GM21529 (cell line): ENCODE measurements around the gene GALNT18.

Experiments
- ATAC-seq: cut with Tn5 transposase; IDR thresholded peaks from one replicate; pipeline ENCODE4 v1.9.1; 2021; ENCODE audit not compliant: unreplicated experiment

The GALNT18 gene

GRCh38 chr11:11289669-11290068, 332.1 kb downstream of the GALNT18 start:
- ATAC-seq, result no peak

- ATAC-seq, result no peak
These were observed 332.7 kb downstream of the GALNT18 start for GRCh38 chr11:11288972-11289616.

- no peak for ATAC-seq
These were observed 337.3 kb downstream of the GALNT18 start for GRCh38 chr11:11284481-11284880.

GRCh38 chr11:11281626-11282025, 340.2 kb downstream of the GALNT18 start:
- ATAC-seq, result no peak

GRCh38 chr11:11280826-11281225, 341.0 kb downstream of the GALNT18 start:
- ATAC-seq, result no peak

- ATAC-seq, result no peak
These were observed 341.7 kb downstream of the GALNT18 start for GRCh38 chr11:11279956-11280689.

GRCh38 chr11:11272254-11272653, 349.6 kb downstream of the GALNT18 start:
- no peak for ATAC-seq

- ATAC-seq, result no peak
These were observed 351.5 kb downstream of the GALNT18 start for GRCh38 chr11:11270236-11270775.

- no peak for ATAC-seq
These were observed 353.1 kb downstream of the GALNT18 start for GRCh38 chr11:11268706-11269105.

- ATAC-seq, result no peak
These were observed 353.7 kb downstream of the GALNT18 start for GRCh38 chr11:11268119-11268518.

- no peak for ATAC-seq
These were observed 354.5 kb downstream of the GALNT18 start for GRCh38 chr11:11267312-11267711.

GRCh38 chr11:11265994-11266606, 355.7 kb downstream of the GALNT18 start:
- ATAC-seq, result peak; percentile 55

GRCh38 chr11:11265320-11265719, 356.5 kb downstream of the GALNT18 start:
- ATAC-seq, result no peak

- no peak for ATAC-seq
These were observed 358.4 kb downstream of the GALNT18 start for GRCh38 chr11:11263238-11264005.

- ATAC-seq, result no peak
These were observed 359.5 kb downstream of the GALNT18 start for GRCh38 chr11:11262171-11262920.

GRCh38 chr11:11261629-11262028, 360.2 kb downstream of the GALNT18 start:
- ATAC-seq, result peak; percentile 70

- no peak for ATAC-seq
These were observed 360.9 kb downstream of the GALNT18 start for GRCh38 chr11:11260903-11261302.

- ATAC-seq, result no peak
These were observed 367.8 kb downstream of the GALNT18 start for GRCh38 chr11:11253995-11254394.

GRCh38 chr11:11253497-11253896, 368.3 kb downstream of the GALNT18 start:
- ATAC-seq, result no peak

- no peak for ATAC-seq
These were observed 369.4 kb downstream of the GALNT18 start for GRCh38 chr11:11252403-11252802.
